Breast epithelium (tissue), 4 donors: ENCODE results near the gene SREBF1. TPM values are rescaled to one million over a fixed set of nuclear protein-coding genes. Genes with fewer than 3 reads are reported as not detected.

Experiments
- DNase-seq, 2 donors: peaks; one replicate each; pipeline ENCODE4 v3.0.0-alpha.2; 2019; ENCODE audit warnings: low spot score in 2 of 2
- H3K27ac ChIP-seq, 2 donors: fragments of 200-600 bp; sonication (generic) in 1 of 2; one replicate each; pipeline ENCODE4 v1.5.1; 2016 to 2019; ENCODE audit warnings: mild to moderate bottlenecking in 1 of 2
- H3K27me3 ChIP-seq, 2 donors: fragments of 200-600 bp; sonication (generic) in 1 of 2; one replicate each; pipeline versions ENCODE4 v1.5.1 to v1.6.0; 2017 to 2019; ENCODE audit warnings: control low read depth in 1 of 2, mild to moderate bottlenecking in 1 of 2
- H3K36me3 ChIP-seq: fragments of 200-600 bp; one replicate; pipeline ENCODE4 v1.5.1; 2019
- H3K4me1 ChIP-seq, 2 donors: fragments of 200-600 bp; sonication (generic); one replicate each; pipeline ENCODE4 v1.5.1; 2016 to 2019; ENCODE audit warnings: control low read depth in 1 of 2
- H3K4me3 ChIP-seq, 3 donors: fragments of 200-600 bp; sonication (generic); 1 replicate in 2 of 3; 2 replicates in 1 of 3; pipeline ENCODE4 v1.5.1; 2016 to 2019; ENCODE audit warnings: mild to moderate bottlenecking in 3 of 3, moderate library complexity in 2 of 3
- H3K9me3 ChIP-seq, 2 donors: fragments of 200-600 bp; sonication (generic) in 1 of 2; one replicate each; pipeline ENCODE4 v1.5.1; 2016 to 2019; ENCODE audit warnings: control low read depth in 1 of 2
- POLR2A ChIP-seq: fragments of 450-650 bp; IDR thresholded peaks from one replicate; pipeline ENCODE4 v1.6.1; 2016; ENCODE audit warnings: antibody characterized with exemption, mild to moderate bottlenecking, moderate library complexity
- POLR2AphosphoS5 ChIP-seq, 3 donors: sonication (generic); formaldehyde crosslinking; IDR thresholded peaks; one replicate each; pipeline ENCODE4 v1.6.1; 2017; ENCODE audit warnings: antibody characterized with exemption in 3 of 3
- intact Hi-C: fragments of 100-400 bp; cut with DNase I; formaldehyde crosslinking; loops from one replicate; pipeline ENCODE4 v1.15.1; 2023; ENCODE audit warnings: low total_unique reads
- total RNA-seq, 3 donors: library from RNA; depleted of rRNA; stranded (reverse); fragments of >200 nt; gene quantifications; one replicate each; pipeline ENCODE4 v1.1.0, GENCODE V29; 2016
- TF ChIP-seq, protein P1 (sequence below), 3 donors: fragments of 450-650 bp; IDR thresholded peaks; one replicate each; pipeline ENCODE4 v1.5.1; 2016 to 2017; ENCODE audit warnings: antibody characterized with exemption in 3 of 3, mild to moderate bottlenecking in 3 of 3, moderate library complexity in 3 of 3

Gene SREBF1
- total RNA-seq, 3 donors from 2014 or later, result 39.0 to 119 (median 81.3) TPM

DNA sequence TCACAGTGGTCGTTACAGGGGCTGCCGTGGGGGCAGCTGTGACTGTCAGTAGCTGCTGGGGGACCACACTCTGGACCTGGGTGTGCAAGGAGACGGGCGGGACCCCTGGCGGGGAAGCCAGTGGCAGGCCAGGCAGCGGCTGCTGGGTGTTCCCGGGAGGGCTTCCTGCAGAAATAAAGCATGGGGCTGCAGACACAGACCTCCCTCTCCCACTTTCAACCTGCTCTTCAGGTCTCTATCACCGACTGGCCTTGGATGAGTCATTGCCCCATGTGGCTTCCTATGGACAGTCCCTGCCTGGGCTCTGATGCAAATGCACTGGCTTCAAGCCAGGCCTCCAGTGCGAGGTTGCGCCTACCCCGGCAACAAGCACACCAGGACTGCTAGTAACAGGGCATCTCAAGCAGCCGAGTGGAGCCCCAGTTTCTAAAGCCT lies 17.2 kb downstream of the SREBF1 start:
- no peak overlapping the region for H3K4me3 ChIP-seq
- intact Hi-C loops, result loop anchor here (10.0 kb wide), 1 partner anchor 215 kb away; the partner anchor contains the start of genes ATPAF2 and GID4
- no peaks in the 10 kb centered on the region for H3K36me3 ChIP-seq

DNA sequence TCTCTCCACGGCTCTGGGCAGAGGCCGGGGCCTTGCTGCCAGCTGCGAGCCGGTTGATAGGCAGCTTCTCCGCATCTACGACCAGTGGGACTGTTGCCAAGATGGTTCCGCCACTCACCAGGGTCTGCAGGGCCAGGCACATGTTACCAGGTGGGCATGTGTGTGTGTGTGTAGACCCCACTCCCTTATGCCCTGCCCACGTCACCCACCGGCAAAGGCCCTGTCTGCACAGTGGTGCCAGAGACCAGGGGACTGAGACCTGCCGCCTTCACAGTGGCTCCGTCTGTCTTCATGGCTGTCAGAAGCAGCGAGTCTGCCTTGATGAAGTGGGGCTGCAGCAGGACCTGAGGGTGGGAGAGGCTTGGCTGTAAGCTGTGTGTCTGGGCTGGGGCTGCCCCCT lies 17.7 kb downstream of the SREBF1 start:
- Histone ChIP-seq H3K9me3 (no peaks in the 10 kb centered on the region), H3K36me3 (no peaks in the 10 kb centered on the region), H3K4me1 (peaks cover 3 to 26% of the 10 kb centered on the region in 2 donors), H3K27ac (peak overlapping the region in 1 of 2 donors; percentile 34), H3K4me3 (no peak overlapping the region), H3K27me3 (no peaks in the 10 kb centered on the region)
- TF ChIP-seq POLR2AphosphoS5 (IDR thresholded peaks at IDR 0.05) (no peak), POLR2A (no peak)
- TF ChIP-seq, protein P1, sequence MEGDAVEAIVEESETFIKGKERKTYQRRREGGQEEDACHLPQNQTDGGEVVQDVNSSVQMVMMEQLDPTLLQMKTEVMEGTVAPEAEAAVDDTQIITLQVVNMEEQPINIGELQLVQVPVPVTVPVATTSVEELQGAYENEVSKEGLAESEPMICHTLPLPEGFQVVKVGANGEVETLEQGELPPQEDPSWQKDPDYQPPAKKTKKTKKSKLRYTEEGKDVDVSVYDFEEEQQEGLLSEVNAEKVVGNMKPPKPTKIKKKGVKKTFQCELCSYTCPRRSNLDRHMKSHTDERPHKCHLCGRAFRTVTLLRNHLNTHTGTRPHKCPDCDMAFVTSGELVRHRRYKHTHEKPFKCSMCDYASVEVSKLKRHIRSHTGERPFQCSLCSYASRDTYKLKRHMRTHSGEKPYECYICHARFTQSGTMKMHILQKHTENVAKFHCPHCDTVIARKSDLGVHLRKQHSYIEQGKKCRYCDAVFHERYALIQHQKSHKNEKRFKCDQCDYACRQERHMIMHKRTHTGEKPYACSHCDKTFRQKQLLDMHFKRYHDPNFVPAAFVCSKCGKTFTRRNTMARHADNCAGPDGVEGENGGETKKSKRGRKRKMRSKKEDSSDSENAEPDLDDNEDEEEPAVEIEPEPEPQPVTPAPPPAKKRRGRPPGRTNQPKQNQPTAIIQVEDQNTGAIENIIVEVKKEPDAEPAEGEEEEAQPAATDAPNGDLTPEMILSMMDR (IDR thresholded peaks at IDR 0.05), result no peak
- intact Hi-C loops, result loop anchor here (10.0 kb wide), 1 partner anchor 216 kb away; the partner anchor contains the start of genes ATPAF2 and GID4
- no peak for DNase-seq

More for the DNA sequence above, 17.2 kb downstream of the SREBF1 start:
- peak overlapping the region; percentile 18 to 34 for H3K27ac ChIP-seq
- TF ChIP-seq POLR2AphosphoS5 (IDR thresholded peaks at IDR 0.05) (peak in 1 of 3 donors; percentile 27), POLR2A (no peak)
- peak; percentile 72 to 81 for DNase-seq
- no peaks in the 10 kb centered on the region for H3K9me3 ChIP-seq
- H3K27me3 ChIP-seq, result no peaks in the 10 kb centered on the region
- peaks cover 8 to 27% of the 10 kb centered on the region in 2 donors for H3K4me1 ChIP-seq

DNA sequence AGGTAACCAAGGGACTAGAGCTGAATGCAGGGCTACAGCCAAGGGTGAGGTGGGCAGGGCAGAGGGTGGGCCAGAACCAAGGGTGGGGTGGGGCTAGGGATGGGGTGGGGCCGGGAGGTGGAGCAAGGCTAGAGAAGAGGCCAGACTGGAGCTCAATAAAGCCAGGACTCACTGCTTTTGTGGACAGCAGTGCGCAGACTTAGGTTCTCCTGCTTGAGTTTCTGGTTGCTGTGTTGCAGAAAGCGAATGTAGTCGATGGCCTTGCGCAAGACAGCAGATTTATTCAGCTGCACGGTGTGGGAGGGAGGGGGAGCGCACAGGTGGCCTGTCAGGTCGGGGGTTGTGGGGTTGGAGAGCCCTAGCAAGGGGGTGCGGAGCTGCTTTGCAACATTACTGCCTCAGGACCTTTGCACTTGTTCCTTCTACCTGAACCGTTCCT lies 18.7 kb downstream of the SREBF1 start:
- H3K36me3 ChIP-seq, result no peaks in the 10 kb centered on the region
- H3K27me3 ChIP-seq, result no peaks in the 10 kb centered on the region
- intact Hi-C loops, result loop anchor here (10.0 kb wide), 1 partner anchor 217 kb away; the partner anchor contains the start of genes ATPAF2 and GID4
- DNase-seq, result no peak
- H3K4me3 ChIP-seq, result no peak overlapping the region
- peak overlapping the region in 1 of 2 donors; percentile 13 for H3K27ac ChIP-seq
- H3K4me1 ChIP-seq, result peaks cover 0 to 25% of the 10 kb centered on the region in 2 donors
- no peak for TF ChIP-seq POLR2A
- TF ChIP-seq POLR2AphosphoS5 (IDR thresholded peaks at IDR 0.05), result no peak
- TF ChIP-seq, protein P1 (IDR thresholded peaks at IDR 0.05), result no peak
- H3K9me3 ChIP-seq, result no peaks in the 10 kb centered on the region

DNA sequence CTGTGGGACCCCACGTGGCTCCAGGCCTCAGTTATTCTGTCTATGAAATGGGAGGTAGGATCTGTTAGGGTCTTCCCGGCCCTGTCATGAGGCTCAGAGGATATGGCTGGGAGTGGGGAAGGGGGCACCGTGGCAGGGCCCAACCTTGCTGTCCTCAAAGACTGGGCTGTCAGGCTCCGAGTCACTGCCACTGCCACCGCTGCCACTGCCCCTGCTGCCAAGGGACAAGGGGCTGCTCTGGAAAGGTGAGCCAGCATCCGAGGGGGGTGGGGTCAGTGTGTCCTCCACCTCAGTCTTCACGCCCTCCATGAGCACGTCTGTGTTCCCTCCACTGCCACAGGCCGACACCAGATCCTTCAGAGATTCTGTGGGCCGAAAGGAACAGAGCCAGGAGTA lies 19.2 kb downstream of the SREBF1 start:
- Histone ChIP-seq H3K27ac (peak overlapping the region in 1 of 2 donors; percentile 13), H3K4me3 (no peak overlapping the region), H3K36me3 (no peaks in the 10 kb centered on the region), H3K4me1 (peaks cover 3 to 25% of the 10 kb centered on the region in 2 donors), H3K27me3 (no peaks in the 10 kb centered on the region), H3K9me3 (no peaks in the 10 kb centered on the region)
- intact Hi-C loops, result loop anchor here (10.0 kb wide), 1 partner anchor 217 kb away; the partner anchor contains the start of genes ATPAF2 and GID4
- no peak for DNase-seq
- no peak for TF ChIP-seq POLR2AphosphoS5 (IDR thresholded peaks at IDR 0.05)
- TF ChIP-seq, protein P1 (IDR thresholded peaks at IDR 0.05), result no peak
- no peak for TF ChIP-seq POLR2A

DNA sequence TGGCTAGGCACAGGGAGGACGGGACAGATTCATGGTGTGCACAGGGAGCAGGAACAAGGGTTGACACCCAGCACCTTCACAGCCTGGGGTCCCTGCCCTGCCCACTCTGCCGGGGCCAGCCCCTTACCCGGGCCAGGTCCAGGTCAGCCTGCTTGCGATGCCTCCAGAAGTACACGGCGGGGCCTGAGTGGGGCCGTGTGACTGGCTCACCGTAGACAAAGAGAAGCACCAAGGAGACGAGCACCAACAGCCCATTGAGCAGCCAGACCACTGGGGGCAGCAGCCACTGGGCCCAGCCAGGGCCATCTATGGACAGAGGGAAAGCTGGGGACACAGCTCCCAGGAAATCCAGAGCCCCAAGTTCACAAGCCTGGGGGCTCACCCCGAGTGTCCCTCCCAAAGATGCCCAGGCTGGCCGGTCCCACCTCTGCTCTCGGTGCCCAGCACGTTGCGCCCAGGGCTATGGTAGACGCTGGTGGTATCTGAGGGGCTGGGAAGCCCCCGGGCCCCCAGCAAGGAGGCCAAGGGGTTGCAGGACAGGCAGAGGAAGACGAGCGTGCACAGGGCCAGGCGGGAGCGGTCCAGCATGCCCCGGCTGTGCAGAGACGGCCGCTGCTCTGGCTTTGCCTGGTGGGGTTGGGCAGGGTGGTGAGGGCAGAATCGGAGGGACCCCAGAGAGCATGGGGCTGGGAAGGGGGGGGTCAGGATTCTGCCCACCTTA lies 19.8 kb downstream of the SREBF1 start:
- intact Hi-C loops, result loop anchor here (10.0 kb wide), 1 partner anchor 218 kb away; the partner anchor contains the start of genes ATPAF2 and GID4
- no peaks in the 10 kb centered on the region for H3K36me3 ChIP-seq

More for the DNA sequence above, 19.8 kb downstream of the SREBF1 start:
- no peaks in the 10 kb centered on the region for H3K9me3 ChIP-seq
- no peak for DNase-seq
- peaks cover 8 to 25% of the 10 kb centered on the region in 2 donors for H3K4me1 ChIP-seq
- H3K27me3 ChIP-seq, result no peaks in the 10 kb centered on the region
- no peak overlapping the region for H3K27ac ChIP-seq
- TF ChIP-seq POLR2A (no peak), POLR2AphosphoS5 (IDR thresholded peaks at IDR 0.05) (no peak)
- TF ChIP-seq, protein P1 (IDR thresholded peaks at IDR 0.05), result no peak
- H3K4me3 ChIP-seq, result no peak overlapping the region
